ENCODE results near the gene SPPL2B. TPM values are rescaled to one million over a fixed set of nuclear protein-coding genes. Genes with fewer than 3 reads are reported as not detected.

Gene SPPL2B
- total RNA-seq, 1 donor from 2014 or later, result 153 TPM

GRCh38 chr19:2303211-2303798 lies 25.2 kb upstream of the SPPL2B start:
- no peaks in the 10 kb centered on the region for H3K36me3 Mint-ChIP-seq (ENCODE audit: insufficient read depth)
- peaks cover 46% of the 10 kb centered on the region for H3K27me3 Mint-ChIP-seq
- TF ChIP-seq CTCF (IDR thresholded peaks at IDR 0.05; ENCODE audit: unreplicated experiment), result no peak
- H3K9me3 Mint-ChIP-seq (ENCODE audit: low read depth), result no peaks in the 10 kb centered on the region
- H3K4me3 Mint-ChIP-seq (ENCODE audit: low read depth), result no peak overlapping the region
- no peaks in the 10 kb centered on the region for H3K4me1 Mint-ChIP-seq (ENCODE audit: low read depth)
- DNase-seq (ENCODE audit: low spot score, unreplicated experiment), result no peak
- no peak overlapping the region for H3K27ac Mint-ChIP-seq

- Mint-ChIP-seq H3K4me1 (ENCODE audit: low read depth) (no peaks in the 10 kb centered on the region), H3K4me3 (ENCODE audit: low read depth) (no peak overlapping the region), H3K27ac (no peak overlapping the region), H3K9me3 (ENCODE audit: low read depth) (no peaks in the 10 kb centered on the region), H3K36me3 (ENCODE audit: insufficient read depth) (no peaks in the 10 kb centered on the region), H3K27me3 (peaks cover 64% of the 10 kb centered on the region)
- DNase-seq (ENCODE audit: low spot score, unreplicated experiment), result no peak
- TF ChIP-seq CTCF (IDR thresholded peaks at IDR 0.05; ENCODE audit: unreplicated experiment), result no peak
These were observed 22.8 kb upstream of the SPPL2B start for GRCh38 chr19:2305452-2306280.

DNA sequence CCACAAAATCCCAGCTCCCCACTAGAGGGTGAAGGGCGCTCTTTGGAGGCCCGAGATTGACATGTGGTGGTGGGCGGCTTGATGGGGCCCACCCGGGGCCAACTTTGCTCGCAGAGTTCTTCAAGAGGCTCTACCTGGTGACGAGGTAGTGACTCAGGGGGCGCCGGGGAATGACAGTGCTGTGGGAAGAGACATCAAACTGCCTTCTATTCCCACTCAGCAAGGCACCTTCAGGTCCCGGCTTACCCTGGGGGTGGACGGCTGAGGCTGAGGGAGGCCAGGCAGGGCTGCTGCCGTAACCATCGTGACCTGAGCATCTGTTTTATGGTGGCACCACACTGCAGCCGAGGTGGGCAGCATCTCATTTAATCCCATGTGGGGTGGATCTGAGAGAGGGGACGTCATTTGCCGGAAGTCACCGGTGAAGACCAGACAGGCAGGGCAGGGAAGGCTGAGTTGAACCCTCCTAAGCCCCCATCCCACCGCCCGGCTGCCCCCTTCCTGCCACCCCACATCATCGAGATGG lies 22.1 kb upstream of the SPPL2B start:
- Mint-ChIP-seq H3K4me1 (ENCODE audit: low read depth) (no peaks in the 10 kb centered on the region), H3K9me3 (ENCODE audit: low read depth) (no peaks in the 10 kb centered on the region), H3K36me3 (ENCODE audit: insufficient read depth) (no peaks in the 10 kb centered on the region), H3K27me3 (peaks cover 60% of the 10 kb centered on the region), H3K27ac (no peak overlapping the region), H3K4me3 (ENCODE audit: low read depth) (no peak overlapping the region)
- no peak for DNase-seq (ENCODE audit: low spot score, unreplicated experiment)
- TF ChIP-seq CTCF (IDR thresholded peaks at IDR 0.05; ENCODE audit: unreplicated experiment), result no peak

DNA sequence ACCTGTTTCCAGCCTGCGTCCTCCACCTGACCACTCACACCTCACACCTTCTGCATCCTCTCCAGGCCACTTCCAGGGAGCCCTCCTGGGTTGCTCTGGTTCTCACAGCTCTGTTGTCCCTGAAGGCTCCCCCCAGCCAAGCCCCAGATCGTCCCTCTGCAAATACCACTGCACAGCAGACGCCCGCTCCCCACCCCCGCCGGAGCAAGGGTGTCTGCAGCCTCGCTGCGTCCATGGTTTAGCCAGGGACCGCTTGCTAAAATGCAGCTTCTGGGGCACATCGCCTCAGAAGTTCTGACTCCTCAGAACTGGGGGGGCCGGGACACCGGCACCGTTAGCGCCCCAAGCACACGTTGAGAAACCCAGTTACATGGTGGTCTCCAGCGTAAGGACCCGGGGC lies 21.5 kb upstream of the SPPL2B start:
- Mint-ChIP-seq H3K4me3 (ENCODE audit: low read depth) (no peak overlapping the region), H3K4me1 (ENCODE audit: low read depth) (no peaks in the 10 kb centered on the region), H3K27me3 (peaks cover 57% of the 10 kb centered on the region), H3K36me3 (ENCODE audit: insufficient read depth) (no peaks in the 10 kb centered on the region), H3K9me3 (ENCODE audit: low read depth) (no peaks in the 10 kb centered on the region), H3K27ac (no peak overlapping the region)
- TF ChIP-seq CTCF (IDR thresholded peaks at IDR 0.05; ENCODE audit: unreplicated experiment), result no peak
- no peak for DNase-seq (ENCODE audit: low spot score, unreplicated experiment)

GRCh38 chr19:2307518-2308012 lies 20.9 kb upstream of the SPPL2B start:
- Mint-ChIP-seq H3K9me3 (ENCODE audit: low read depth) (no peaks in the 10 kb centered on the region), H3K4me1 (ENCODE audit: low read depth) (no peaks in the 10 kb centered on the region), H3K27me3 (peaks cover 57% of the 10 kb centered on the region), H3K27ac (no peak overlapping the region), H3K36me3 (ENCODE audit: insufficient read depth) (no peaks in the 10 kb centered on the region), H3K4me3 (ENCODE audit: low read depth) (no peak overlapping the region)
- no peak for TF ChIP-seq CTCF (IDR thresholded peaks at IDR 0.05; ENCODE audit: unreplicated experiment)
- no peak for DNase-seq (ENCODE audit: low spot score, unreplicated experiment)

Measured in progenitor cell of endocrine pancreas (in vitro differentiated cells).